ENCODE data around the gene GLB1L. TPM values are rescaled to one million over a fixed set of nuclear protein-coding genes. Genes with fewer than 3 reads are reported as not detected.

GLB1L gene
- total RNA-seq, 1 donor from 2014 or later, result 4.7 TPM

- peak in 1 of 2 donors; percentile 78 for DNase-seq (ENCODE audit: low read depth in 2 of 2)
Measured at GRCh38 chr2:219253753-219254589, 8.7 kb upstream of the GLB1L start, which contains the start of gene TUBA4A. Gene TUBA4A (minus strand): TSS chr2:219253918. CDS start chr2:219253858, 60 bp downstream.

GRCh38 chr2:219252900-219253752, 7.9 kb upstream of the GLB1L start, which contains the start of gene TUBA4B:
Gene TUBA4B (plus strand): TSS chr2:219253243. CDS start chr2:219253408, 165 bp downstream.
- peak in 1 of 2 donors; percentile 25 for DNase-seq (ENCODE audit: low read depth in 2 of 2)

GRCh38 chr2:219252570-219252899, 7.3 kb upstream of the GLB1L start:
- no peak for DNase-seq (ENCODE audit: low read depth in 2 of 2)

- no peak for DNase-seq (ENCODE audit: low read depth in 2 of 2)
Measured at GRCh38 chr2:219252084-219252483, 6.8 kb upstream of the GLB1L start.

DNA sequence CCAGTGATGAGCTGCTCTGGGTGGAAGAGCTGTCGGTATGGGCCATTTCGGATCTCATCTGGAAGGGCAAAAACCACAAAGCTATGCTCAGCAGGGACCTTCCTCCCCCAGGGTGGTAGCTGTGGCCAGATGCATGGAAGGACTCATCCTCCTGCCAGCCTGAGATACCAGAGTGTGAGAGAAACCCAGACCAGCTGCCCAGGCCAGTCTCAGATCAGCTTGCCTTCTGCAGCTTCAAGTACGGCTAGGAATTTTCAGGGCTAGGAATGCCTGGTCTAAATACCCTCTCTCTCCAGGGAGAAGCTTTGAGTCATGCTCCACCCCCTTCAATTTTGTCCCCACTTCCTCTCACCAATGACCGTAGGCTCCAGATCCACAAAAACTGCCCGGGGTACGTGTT, 6.4 kb upstream of the GLB1L start:
- DNase-seq (ENCODE audit: low read depth in 2 of 2), result no peak

DNA sequence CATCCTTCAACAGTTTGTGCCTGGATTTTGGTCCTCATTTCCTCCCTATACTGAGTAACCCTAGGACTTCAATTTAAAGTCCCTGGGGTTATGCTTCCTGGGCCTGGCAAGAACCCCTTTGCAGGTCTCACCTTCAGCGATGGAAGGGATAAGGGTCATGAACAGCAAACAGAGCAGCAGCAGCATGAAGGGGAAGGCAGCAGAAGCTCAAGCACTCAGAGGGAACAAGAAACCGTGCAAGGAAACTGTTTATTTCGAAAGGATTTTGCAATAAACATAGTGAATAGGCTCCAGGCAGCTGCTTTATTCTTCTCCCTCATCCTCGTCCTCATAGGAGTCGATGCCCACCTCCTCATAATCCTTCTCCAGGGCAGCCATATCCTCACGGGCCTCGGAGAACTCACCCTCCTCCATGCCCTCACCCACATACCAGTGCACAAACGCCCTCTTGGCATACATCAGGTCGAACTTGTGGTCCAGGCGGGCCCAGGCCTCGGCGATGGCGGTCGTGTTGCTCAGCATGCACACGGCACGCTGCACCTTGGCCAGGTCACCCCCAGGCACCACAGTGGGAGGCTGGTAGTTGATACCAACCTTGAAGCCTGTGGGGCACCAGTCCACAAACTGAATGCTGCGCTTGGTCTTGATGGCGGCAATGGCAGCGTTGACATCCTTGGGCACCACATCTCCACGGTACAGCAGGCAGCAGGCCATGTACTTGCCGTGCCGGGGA, 5.0 kb upstream of the GLB1L start:
- no peak for DNase-seq (ENCODE audit: low read depth in 2 of 2)

GRCh38 chr2:219249203-219249980, 4.1 kb upstream of the GLB1L start:
- DNase-seq (ENCODE audit: low read depth in 2 of 2), result peak; percentile 29 to 83

DNA sequence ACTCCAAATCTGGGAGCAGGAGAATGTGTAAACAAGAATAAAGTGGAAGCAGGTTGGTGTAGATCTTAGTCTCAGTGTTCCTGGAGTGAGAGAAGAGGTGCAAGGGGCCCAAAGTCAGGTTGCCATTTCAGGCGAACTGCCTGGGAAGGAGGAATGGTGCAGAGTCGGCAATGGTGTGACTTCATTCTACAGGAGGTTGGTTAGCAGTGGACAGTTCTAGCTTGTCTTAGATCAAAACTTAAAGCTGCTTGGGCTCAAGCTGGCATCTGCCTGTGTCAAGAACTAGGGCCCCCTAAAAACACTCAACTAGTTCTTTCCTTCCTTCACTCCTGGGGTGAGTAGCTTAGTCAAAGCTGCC, 3.6 kb upstream of the GLB1L start:
- no peak for DNase-seq (ENCODE audit: low read depth in 2 of 2)

- DNase-seq (ENCODE audit: low read depth in 2 of 2), result no peak
Measured at GRCh38 chr2:219247678-219248642, 2.7 kb upstream of the GLB1L start.

DNA sequence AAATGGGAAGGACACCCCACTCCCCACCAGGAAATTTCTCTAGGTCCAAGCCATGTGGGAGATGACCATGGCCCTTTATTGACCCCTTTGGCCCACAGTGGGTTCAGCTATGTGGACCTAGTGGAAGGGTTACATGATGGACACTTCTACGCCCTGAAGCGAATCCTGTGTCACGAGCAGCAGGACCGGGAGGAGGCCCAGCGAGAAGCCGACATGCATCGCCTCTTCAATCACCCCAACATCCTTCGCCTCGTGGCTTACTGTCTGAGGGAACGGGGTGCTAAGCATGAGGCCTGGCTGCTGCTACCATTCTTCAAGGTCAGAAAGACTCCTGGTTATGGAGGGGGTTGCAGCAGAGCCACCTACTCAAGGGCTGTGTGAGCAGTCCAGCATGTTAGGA, 1.3 kb upstream of the GLB1L start:
- no peak for DNase-seq (ENCODE audit: low read depth in 2 of 2)

DNA sequence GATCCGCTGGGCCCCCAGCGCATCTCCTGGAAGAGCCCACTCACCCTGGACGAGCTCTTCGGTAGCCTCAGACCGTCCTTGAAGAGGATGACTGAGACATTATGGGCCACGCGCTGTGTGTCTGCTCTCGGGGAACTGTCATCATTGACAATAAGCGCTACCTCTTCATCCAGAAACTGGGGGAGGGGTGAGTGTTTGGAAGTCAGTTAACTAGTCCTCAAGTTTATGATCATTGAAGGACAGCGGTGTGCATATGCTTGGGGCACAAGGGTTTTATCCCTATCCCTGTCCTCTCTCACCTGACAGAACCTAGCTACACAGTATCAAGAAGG, 621 bp upstream of the GLB1L start:
- no peak for DNase-seq (ENCODE audit: low read depth in 2 of 2)

DNA sequence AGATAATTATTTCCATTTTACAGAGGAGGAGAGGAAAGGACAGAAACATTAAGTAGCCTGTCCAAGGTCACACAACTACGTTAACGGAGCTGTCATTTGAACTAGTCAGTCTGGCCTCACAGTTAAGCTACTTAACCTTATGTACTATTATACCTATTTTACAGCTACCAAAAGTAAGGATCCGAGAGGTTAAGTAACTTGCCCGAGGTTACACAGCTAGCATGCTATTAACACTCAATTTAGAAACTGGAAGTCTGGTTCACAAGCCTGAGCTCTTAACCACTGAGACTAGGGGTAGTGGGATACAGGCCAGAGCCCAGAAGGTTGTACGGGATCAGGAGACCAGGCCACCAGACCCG, 476 bp downstream of the GLB1L start:
- no peak for DNase-seq (ENCODE audit: low read depth in 2 of 2)

- no peak for DNase-seq (ENCODE audit: low read depth in 2 of 2)
Measured at GRCh38 chr2:219243291-219243761, 1.9 kb downstream of the GLB1L start.

DNA sequence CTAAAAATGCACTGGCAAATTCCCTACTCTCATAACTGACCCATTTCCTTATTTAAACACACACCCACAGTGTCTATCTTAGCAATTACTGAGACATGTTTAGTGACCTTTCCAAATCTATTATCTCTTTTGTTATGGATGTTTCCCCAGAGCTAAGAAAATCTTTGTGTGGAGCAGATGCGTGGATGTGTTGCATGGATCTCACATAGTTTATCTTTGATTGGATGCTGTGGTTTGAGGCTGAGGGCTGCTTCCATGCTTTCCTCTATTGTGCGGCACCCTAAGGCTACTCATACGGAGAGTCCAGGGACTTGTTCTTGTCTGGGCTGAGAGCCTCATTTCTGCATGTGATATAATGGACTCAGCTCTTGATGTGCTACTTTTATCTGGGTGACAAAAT, 10.9 kb downstream of the GLB1L start:
- DNase-seq (ENCODE audit: low read depth in 2 of 2), result no peak

- DNase-seq (ENCODE audit: low read depth in 2 of 2), result peak in 1 of 2 donors; percentile 64
Measured at GRCh38 chr2:219230059-219230540, 15.1 kb downstream of the GLB1L start.

DNA sequence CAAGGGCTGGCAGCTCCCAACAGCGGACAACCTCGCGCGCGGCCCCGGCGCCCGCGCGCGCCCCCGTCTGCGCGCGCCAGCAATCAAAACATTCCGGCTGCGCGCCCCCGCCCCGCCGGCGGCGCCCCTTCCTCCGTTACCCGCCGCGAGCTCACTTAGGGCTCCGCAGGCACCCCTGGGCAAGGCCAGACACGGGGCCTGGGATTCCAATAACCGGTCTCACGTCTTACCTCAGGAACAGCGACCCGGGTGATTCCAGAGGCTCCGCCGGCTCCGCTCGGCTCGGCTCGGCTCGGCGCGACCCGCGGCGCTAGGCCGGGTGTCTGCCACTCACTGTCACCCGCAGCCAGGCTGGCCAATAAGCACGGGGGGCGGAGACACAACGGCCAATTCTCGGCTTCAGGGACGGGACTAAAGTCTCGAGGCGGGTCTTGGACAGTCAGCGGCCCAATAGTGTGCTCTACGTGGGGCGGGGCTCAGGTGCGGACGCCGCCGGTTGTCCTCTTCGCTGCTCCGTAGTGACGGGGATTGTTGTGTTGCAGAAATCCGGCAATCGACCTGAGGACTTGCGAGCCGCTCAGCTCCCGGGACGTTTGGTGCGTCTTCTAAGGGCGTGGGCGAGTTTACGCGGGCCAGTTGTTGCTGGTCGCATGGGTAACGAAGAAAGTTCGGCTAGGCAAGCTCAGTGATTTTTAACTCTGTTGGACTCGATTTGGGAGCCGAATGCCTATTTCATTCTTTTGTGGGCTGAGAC, 15.8 kb downstream of the GLB1L start, which contains the start of the genes ANKZF1 and ATG9A:
TSS of gene ANKZF1 (plus strand) at position 502 of the 754 bp plus-strand sequence. CDS start 452 bp downstream, outside the sequence.
TSS of gene ATG9A (minus strand) at position 332 of the 754 bp plus-strand sequence. CDS start 1,612 bp downstream, outside the sequence.
- peak; percentile 96 to 100 for DNase-seq (ENCODE audit: low read depth in 2 of 2)

DNA sequence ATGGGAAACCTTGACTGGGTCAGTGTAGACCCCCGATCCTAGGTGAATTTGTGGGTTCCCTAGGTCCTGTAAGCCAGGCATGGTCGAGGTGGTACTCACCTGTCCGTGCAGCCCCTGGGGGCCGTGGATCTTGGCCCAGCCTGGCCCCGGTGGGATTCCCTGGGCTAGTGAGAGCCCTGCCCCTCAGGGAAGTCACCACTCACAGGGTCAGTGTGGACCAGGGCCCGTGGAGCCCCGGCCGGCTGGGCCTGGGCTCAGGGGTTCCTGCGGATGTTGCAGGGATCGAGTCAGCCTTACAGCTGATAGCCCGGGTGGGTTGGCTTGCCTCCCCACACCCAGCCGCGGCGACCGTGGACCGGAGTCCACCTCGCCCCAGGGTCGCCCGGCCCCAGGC, 16.3 kb downstream of the GLB1L start:
- DNase-seq (ENCODE audit: low read depth in 2 of 2), result no peak

- DNase-seq (ENCODE audit: low read depth in 2 of 2), result no peak
Measured at GRCh38 chr2:219228041-219228910, 17.0 kb downstream of the GLB1L start.
